OCI-M2 (cell line): ENCODE measurements around the gene ABI3BP.

ENCODE experiments used
- DNase-seq: peaks from one replicate; lab custom pipeline; 2025; ENCODE audit not compliant: unreplicated experiment; lab: John Stamatoyannopoulos, UW

The ABI3BP gene

GRCh38 chr3:100893590-100893989 lies 99.6 kb downstream of the ABI3BP start:
- no peak for DNase-seq

DNA sequence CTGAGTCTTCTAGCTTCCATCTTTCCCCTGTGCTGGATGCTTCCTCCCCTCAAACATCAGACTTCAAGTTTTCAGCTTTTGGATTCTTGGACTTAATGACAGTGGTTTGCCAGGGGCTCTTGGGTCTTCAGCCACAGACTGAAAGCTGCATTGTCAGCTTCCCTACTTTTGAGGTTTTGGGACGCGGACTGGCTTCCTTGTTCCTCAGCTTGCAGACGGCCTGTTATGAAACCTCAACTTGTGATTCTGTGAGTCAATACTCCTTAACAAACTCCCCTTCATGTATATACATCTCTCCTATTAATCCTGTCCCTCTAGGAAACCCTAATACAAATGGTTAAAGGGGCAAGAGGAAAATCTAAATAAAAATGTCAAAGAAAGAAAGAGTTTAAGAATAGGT lies 100.1 kb downstream of the ABI3BP start:
- DNase-seq: no peak

GRCh38 chr3:100891827-100892226 lies 101.4 kb downstream of the ABI3BP start:
- no peak for DNase-seq

GRCh38 chr3:100891033-100891432 lies 102.2 kb downstream of the ABI3BP start:
- no peak for DNase-seq

GRCh38 chr3:100888881-100889280 lies 104.3 kb downstream of the ABI3BP start:
- DNase-seq: no peak

DNA sequence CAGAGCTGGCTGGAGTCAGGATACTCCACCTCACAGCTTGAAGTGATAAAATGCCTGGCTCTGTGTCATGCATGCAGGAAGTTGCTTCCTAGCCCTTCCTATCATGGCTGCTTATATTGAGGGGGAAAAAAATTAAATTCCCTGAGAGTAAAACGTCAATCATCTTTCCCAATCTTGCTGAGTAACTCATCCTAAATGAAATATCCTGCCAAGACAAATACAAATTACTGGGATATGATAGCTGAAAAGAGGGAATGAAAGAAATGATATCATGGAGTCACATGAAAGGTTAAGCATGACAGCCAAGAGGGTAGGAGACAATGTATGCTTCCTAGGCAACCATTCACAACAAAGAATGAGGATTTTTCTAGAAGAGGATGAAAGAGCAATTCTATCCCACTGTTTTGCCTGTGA lies 110.6 kb downstream of the ABI3BP start:
- DNase-seq: no peak

GRCh38 chr3:100880845-100881244 lies 112.4 kb downstream of the ABI3BP start:
- DNase-seq: no peak

DNA sequence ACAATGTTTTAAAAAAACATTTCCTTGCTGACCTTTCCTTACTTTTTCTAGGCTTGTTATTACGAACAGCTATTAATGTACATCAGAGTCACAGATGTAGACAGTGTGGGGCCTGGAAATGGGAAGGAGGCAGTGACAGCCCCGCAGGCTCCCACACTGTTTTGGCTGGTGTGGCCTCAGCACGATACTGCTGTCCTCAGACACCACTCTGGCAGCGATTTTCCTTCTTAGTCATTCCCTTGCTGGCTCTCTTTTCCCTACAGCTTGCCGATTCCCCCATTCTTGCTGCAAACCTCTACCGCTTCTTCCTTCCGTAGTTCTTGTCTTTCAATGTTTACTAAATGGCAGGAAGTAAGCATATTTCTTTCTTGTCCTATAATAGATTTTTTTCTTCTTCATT lies 113.1 kb downstream of the ABI3BP start:
- DNase-seq: no peak

DNA sequence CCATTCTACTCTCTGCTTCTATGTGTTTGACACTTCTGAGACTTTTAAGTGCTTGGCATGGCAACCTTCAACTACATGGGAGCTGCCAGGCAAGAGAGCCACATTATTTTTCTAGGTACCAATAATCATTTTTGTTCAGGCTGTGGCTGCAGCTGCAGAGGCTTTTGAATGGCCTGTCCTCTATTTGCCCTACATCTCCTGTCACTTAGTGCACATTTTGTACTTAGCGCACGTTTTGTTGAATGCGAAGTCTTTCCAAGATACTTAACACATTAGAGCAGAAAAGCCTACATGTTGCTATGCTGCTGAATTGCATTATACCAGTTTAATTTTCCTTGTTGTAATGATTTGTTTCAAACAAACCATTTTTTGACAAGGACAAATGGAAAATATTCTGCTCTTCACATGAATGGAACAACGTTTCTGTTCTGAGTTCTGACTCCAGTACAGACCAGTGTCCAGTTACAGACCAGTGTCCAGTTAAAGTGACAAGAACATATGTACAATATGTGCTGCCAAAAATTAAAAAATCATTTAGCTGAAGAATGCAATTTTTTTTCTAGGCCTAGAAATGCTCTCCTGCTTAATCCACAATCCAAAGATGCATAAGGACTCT lies 113.9 kb downstream of the ABI3BP start:
- DNase-seq: no peak

GRCh38 chr3:100877286-100877685 lies 115.9 kb downstream of the ABI3BP start:
- DNase-seq: no peak

GRCh38 chr3:100875239-100875638 lies 118.0 kb downstream of the ABI3BP start:
- DNase-seq: no peak

DNA sequence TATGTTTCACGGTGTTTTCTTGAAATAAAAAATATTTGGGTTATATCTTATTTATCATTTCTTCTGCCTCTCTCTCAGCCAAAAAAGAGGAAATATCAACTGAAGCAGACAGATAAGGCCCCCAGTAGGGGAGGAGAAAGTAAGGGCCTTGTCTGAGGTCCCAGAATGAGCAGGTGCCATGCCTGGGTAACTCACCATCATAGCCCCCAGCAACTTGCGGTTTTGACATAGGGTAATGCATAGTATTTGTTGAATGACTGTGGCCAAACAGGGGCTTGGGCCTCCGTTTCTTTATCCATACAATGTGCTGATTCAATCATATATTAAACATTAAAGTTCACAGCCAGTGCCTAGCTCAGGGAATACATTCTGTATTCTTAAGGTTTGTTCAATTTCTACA lies 119.6 kb downstream of the ABI3BP start:
- no peak for DNase-seq

DNA sequence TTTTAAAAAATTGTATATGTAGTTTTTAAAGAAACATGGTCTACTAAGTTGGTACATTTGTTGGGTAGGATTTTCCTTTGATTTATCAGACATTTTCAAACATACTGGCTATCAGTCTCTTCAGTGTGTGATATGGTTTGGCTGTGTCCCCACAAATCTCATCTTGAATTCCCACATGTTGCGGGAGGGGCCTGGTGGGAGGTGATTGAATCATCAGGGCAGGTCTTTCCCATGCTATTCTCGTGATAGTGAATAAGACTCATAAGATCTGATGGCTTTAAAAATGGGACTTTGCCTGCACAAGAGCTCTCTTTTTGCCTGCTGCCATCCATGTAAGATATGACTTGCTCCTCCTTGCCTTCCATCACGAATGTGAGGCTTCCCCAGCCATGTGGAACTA lies 121.9 kb downstream of the ABI3BP start:
- no peak for DNase-seq

GRCh38 chr3:100869787-100870186 lies 123.4 kb downstream of the ABI3BP start:
- DNase-seq: no peak

DNA sequence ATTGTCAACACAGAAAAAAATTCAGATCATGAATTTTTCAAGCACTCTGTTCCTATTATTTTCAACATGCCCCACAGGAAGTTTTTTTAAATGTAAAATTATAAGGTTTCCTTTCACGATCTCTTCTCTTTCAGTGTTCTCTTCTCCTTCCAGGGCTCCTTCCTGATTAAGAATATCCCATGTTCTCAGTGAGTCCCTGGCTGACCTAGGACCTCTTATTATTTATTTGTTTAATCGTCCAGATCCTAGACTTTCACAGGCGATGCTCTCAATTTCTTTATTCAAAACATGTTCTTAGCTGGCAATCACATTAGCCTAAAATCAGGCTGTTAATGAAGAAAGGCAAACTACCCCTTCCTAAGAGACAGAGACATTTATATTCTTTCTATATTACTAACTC lies 124.3 kb downstream of the ABI3BP start:
- no peak for DNase-seq

DNA sequence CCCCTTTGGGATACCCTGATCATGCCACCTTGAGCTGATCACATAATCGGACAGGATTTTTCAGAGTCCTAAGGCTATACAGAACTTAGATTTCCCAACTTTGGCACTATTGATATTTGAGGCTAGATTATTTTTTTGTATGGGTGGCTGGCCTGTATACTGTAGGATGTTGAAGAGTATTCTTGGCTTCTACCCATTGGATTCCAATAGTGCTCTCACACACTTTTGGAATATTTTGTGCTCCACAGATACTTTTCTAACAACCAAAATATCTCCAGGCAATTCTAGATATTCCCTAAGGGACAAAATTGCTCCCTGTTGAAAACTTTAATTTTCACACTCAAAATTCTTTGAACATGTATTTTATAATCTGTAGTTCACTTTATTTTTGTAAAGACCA lies 125.1 kb downstream of the ABI3BP start:
- DNase-seq: no peak

- DNase-seq: no peak
These were observed 127.8 kb downstream of the ABI3BP start for GRCh38 chr3:100865442-100865841.

DNA sequence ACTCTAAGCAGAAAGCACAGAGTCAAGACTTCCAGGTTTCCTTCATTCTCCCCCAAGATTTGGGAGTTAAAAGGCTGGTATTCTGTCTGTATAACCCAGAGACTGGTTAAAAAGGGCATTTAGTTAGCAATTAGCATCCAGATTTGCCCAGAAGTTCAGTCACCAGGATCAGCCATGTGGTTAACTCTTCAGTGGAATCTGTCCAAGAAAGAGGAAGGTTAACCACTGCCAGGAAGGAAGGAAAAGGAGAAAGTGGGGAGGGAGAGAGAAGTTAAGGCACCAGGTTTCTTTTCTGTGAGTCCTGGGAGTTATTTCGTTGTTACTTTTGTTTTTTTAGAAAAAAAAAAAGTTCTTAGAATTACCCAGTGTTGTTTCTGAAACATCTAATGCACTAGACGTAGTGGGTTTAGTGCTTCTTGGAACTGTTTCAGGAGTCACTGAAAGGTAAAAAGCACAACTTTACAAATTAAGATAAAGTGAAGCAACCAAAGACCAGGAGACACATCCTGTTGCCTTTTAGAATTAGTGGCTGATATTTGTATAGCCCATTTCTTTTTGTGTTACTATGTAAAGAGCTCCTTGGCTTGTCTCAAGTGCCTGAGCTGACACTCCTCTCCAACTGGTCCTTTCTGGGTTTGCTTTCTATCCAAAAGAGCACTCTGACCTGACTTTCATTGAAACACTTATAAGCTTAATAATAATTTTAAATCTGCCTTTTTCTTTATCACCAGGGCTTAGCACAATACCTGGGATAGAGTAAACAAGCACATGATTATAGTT lies 128.6 kb downstream of the ABI3BP start:
- DNase-seq: no peak

- no peak for DNase-seq
These were observed 135.4 kb downstream of the ABI3BP start for GRCh38 chr3:100857863-100858262.

- DNase-seq: no peak
These were observed 136.4 kb downstream of the ABI3BP start for GRCh38 chr3:100856821-100857220.

DNA sequence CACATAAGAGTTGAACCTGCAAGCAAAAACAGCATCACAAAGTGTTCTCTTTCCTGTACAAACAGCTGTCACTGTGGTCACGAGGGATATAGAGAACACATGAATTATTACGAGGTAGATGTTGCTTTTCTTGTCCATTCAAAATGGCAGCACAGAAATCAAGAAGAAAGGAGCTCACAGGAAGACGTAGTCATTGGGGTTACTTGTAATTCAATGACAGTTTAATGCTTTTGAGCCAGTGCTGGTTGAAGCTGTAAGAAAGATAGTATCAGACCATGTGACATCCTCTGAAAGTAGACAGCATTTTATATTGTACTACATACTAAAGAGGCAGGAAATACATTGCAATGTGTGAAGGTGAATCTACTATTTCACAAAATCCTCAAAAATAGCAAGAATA lies 140.4 kb downstream of the ABI3BP start:
- no peak for DNase-seq

- no peak for DNase-seq
These were observed 142.5 kb downstream of the ABI3BP start for GRCh38 chr3:100850701-100851100.

- no peak for DNase-seq
These were observed 143.1 kb downstream of the ABI3BP start for GRCh38 chr3:100850156-100850555.
